GM08714 (cell line): ENCODE measurements around the gene EPB41L4A.
"Not testable (repeated sequence)": the region's sequence is repeated elsewhere in the genome, so short reads cannot be mapped to it uniquely, and the experiment has no call there.

Source experiments
- H3K4me3 ChIP-seq: fragments of 200-500 bp; sonication (Bioruptor generic); 2 replicates; pipeline ENCODE4 v1.5.1; 2014; ENCODE audit warnings: mild to moderate bottlenecking, low read length, inconsistent platforms
- ZNF274 ChIP-seq: IDR thresholded peaks from 2 replicates; pipeline ENCODE4 v1.6.1; 2012; ENCODE audit warnings: mild to moderate bottlenecking, low read depth, low read length

Gene EPB41L4A

GRCh38 chr5:112413611-112414010 lies 5.5 kb downstream of the EPB41L4A start:
- TF ChIP-seq ZNF274 = no peak
- no peak overlapping the region for H3K4me3 ChIP-seq

- no peak for TF ChIP-seq ZNF274
- no peak overlapping the region for H3K4me3 ChIP-seq
Observed at GRCh38 chr5:112412346-112412745, 6.7 kb downstream of the EPB41L4A start.

GRCh38 chr5:112411903-112412302 lies 7.2 kb downstream of the EPB41L4A start:
- no peak for TF ChIP-seq ZNF274
- H3K4me3 ChIP-seq = no peak overlapping the region

GRCh38 chr5:112407666-112408065 lies 11.4 kb downstream of the EPB41L4A start:
- TF ChIP-seq ZNF274 = no peak
- no peak overlapping the region for H3K4me3 ChIP-seq

GRCh38 chr5:112407240-112407639 lies 11.8 kb downstream of the EPB41L4A start:
- TF ChIP-seq ZNF274 = no peak
- H3K4me3 ChIP-seq = no peak overlapping the region

GRCh38 chr5:112403069-112403468 lies 16.0 kb downstream of the EPB41L4A start:
- H3K4me3 ChIP-seq = no peak overlapping the region
- TF ChIP-seq ZNF274 = no peak

- no peak overlapping the region for H3K4me3 ChIP-seq
- no peak for TF ChIP-seq ZNF274
Observed at GRCh38 chr5:112401924-112402323, 17.2 kb downstream of the EPB41L4A start.

GRCh38 chr5:112397690-112398089 lies 21.4 kb downstream of the EPB41L4A start:
- no peak overlapping the region for H3K4me3 ChIP-seq
- no peak for TF ChIP-seq ZNF274

GRCh38 chr5:112396430-112396829 lies 22.6 kb downstream of the EPB41L4A start:
- H3K4me3 ChIP-seq = no peak overlapping the region
- TF ChIP-seq ZNF274 = no peak

GRCh38 chr5:112395299-112395698 lies 23.8 kb downstream of the EPB41L4A start:
- H3K4me3 ChIP-seq = not testable (repeated sequence)

GRCh38 chr5:112390327-112390726 lies 28.8 kb downstream of the EPB41L4A start:
- no peak overlapping the region for H3K4me3 ChIP-seq
- no peak for TF ChIP-seq ZNF274

GRCh38 chr5:112388739-112389138 lies 30.3 kb downstream of the EPB41L4A start:
- no peak overlapping the region for H3K4me3 ChIP-seq
- no peak for TF ChIP-seq ZNF274

- H3K4me3 ChIP-seq = no peak overlapping the region
- TF ChIP-seq ZNF274 = no peak
Observed at GRCh38 chr5:112388074-112388473, 31.0 kb downstream of the EPB41L4A start.

GRCh38 chr5:112386766-112387165 lies 32.3 kb downstream of the EPB41L4A start:
- TF ChIP-seq ZNF274 = no peak
- no peak overlapping the region for H3K4me3 ChIP-seq

GRCh38 chr5:112385969-112386368 lies 33.1 kb downstream of the EPB41L4A start:
- no peak overlapping the region for H3K4me3 ChIP-seq
- TF ChIP-seq ZNF274 = no peak

GRCh38 chr5:112385566-112385965 lies 33.5 kb downstream of the EPB41L4A start:
- H3K4me3 ChIP-seq = no peak overlapping the region
- no peak for TF ChIP-seq ZNF274
